ENCODE data around the gene CBR4. TPM values are rescaled to one million over a fixed set of nuclear protein-coding genes. Genes with fewer than 3 reads are reported as not detected.

Gene CBR4
- total RNA-seq, 4 donors from 2014 or later: 22.4 to 31.1 (median 26.2) TPM

DNA sequence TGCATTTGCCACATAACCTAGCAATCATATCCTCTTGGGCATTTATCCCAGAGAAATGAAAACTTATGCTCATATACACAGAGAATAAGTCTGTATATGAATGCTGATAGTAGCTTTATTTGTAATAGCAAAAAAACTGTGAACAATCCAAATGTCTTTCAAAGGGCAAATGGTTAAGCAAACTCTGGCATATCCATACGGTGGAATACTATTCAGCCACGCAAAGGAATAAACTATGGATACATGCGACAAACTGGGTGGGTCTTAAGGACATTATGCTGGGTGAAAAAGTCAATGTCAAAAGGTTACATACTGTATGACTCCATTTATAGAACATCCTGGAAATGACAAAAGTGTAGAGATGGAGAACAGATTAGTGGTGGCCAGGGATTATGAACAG is 17.6 kb upstream of the CBR4 start:
- TF ChIP-seq, protein P1, sequence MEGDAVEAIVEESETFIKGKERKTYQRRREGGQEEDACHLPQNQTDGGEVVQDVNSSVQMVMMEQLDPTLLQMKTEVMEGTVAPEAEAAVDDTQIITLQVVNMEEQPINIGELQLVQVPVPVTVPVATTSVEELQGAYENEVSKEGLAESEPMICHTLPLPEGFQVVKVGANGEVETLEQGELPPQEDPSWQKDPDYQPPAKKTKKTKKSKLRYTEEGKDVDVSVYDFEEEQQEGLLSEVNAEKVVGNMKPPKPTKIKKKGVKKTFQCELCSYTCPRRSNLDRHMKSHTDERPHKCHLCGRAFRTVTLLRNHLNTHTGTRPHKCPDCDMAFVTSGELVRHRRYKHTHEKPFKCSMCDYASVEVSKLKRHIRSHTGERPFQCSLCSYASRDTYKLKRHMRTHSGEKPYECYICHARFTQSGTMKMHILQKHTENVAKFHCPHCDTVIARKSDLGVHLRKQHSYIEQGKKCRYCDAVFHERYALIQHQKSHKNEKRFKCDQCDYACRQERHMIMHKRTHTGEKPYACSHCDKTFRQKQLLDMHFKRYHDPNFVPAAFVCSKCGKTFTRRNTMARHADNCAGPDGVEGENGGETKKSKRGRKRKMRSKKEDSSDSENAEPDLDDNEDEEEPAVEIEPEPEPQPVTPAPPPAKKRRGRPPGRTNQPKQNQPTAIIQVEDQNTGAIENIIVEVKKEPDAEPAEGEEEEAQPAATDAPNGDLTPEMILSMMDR (IDR thresholded peaks at IDR 0.05): no peak
- no peak for TF ChIP-seq POLR2AphosphoS5 (IDR thresholded peaks at IDR 0.05)
- no peak for TF ChIP-seq POLR2A (IDR thresholded peaks at IDR 0.05)
- no peak for TF ChIP-seq EP300 (IDR thresholded peaks at IDR 0.05; ENCODE audit: low read depth)
- Histone ChIP-seq H3K27me3 (no peaks in the 10 kb centered on the region), H3K9me3 (no peaks in the 10 kb centered on the region), H3K27ac (no peak overlapping the region), H3K36me3 (no peaks in the 10 kb centered on the region), H3K4me1 (no peaks in the 10 kb centered on the region), H3K4me3 (no peak overlapping the region)
- in situ Hi-C loops (cut with MboI; ENCODE audit: low pct_ligation_motif_present in 1 of 4, low pct_unique_long_range_greater_than_20kb in 1 of 4, low sequenced_read_pairs in 3 of 4): no loop called here
- no peak for DNase-seq
- WGBS, 2 donors (ENCODE audit: low coverage in 1 of 2): 95 to 100% methylated on average over 3 of the region's 3 CpGs
- intact Hi-C loops (cut with DNase I; ENCODE audit: low total_unique reads): no loop called here

DNA sequence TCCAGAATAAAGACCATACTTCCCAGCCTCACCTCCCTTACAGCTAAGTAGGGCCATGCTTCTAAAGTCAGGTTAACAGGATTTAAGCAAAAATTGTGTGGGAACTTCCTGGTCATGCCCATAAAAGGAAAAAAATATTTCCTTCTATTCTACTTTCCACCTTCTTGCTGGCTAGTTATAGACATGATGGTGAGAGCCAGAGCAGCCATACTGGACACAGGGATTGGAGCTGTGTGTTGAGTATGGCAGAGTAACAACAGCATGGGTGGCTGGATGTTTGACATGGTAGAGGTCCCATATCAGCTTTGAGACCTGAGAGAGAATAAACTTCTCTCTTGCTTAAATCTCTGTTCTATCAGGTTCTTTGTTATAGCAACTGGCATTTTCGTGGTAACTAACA is 15.1 kb upstream of the CBR4 start:
- Histone ChIP-seq H3K27ac (no peak overlapping the region), H3K36me3 (no peaks in the 10 kb centered on the region), H3K4me1 (no peaks in the 10 kb centered on the region), H3K27me3 (no peaks in the 10 kb centered on the region), H3K9me3 (no peaks in the 10 kb centered on the region), H3K4me3 (no peak overlapping the region)
- TF ChIP-seq POLR2AphosphoS5 (IDR thresholded peaks at IDR 0.05) (no peak), POLR2A (IDR thresholded peaks at IDR 0.05) (no peak), EP300 (IDR thresholded peaks at IDR 0.05; ENCODE audit: low read depth) (no peak)
- TF ChIP-seq, protein P1 (IDR thresholded peaks at IDR 0.05): no peak
- 93% methylated on average over 1 of the region's 1 CpG; no CpG with 5 or more reads in 1 of the 2 donors for WGBS, 2 donors (ENCODE audit: low coverage in 1 of 2)
- in situ Hi-C loops (cut with MboI; ENCODE audit: low pct_ligation_motif_present in 1 of 4, low pct_unique_long_range_greater_than_20kb in 1 of 4, low sequenced_read_pairs in 3 of 4) (no loop called here), intact Hi-C loops (cut with DNase I; ENCODE audit: low total_unique reads) (no loop called here)
- no peak for DNase-seq

DNA sequence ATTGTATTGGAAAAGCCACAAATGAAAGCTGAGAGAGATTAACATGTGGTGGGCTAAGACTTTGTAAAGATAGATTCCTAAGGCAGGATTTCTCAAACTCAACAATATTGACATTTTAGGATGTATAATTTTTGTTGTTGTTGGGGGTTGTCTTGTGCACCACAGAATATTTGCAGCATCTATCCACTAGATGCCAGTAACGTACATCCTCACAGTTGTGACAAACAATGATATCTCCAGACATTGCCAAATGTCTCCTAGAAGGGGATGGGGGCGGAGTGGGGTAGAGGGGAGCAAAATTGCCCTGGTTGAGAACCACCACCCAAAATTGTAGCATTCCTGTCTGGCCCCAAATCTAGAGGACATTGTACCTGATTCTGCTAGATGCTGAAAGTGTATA is 14.7 kb upstream of the CBR4 start:
- Histone ChIP-seq H3K4me1 (no peaks in the 10 kb centered on the region), H3K27ac (no peak overlapping the region), H3K4me3 (no peak overlapping the region), H3K9me3 (no peaks in the 10 kb centered on the region), H3K36me3 (no peaks in the 10 kb centered on the region), H3K27me3 (no peaks in the 10 kb centered on the region)
- TF ChIP-seq, protein P1 (IDR thresholded peaks at IDR 0.05): peak; percentile 44 to 57 (median 45)
- no peak for TF ChIP-seq EP300 (IDR thresholded peaks at IDR 0.05; ENCODE audit: low read depth)
- intact Hi-C loops (cut with DNase I; ENCODE audit: low total_unique reads) (no loop called here), in situ Hi-C loops (cut with MboI; ENCODE audit: low pct_ligation_motif_present in 1 of 4, low pct_unique_long_range_greater_than_20kb in 1 of 4, low sequenced_read_pairs in 3 of 4) (loop anchor here in 3 of 4 donors (25.0 kb wide), 1 partner anchor 463 kb away; no protein-coding TSS in a partner anchor)
- WGBS, 2 donors (ENCODE audit: low coverage in 1 of 2): 21 to 22% methylated on average over 2 of the region's 2 CpGs
- no peak for DNase-seq

DNA sequence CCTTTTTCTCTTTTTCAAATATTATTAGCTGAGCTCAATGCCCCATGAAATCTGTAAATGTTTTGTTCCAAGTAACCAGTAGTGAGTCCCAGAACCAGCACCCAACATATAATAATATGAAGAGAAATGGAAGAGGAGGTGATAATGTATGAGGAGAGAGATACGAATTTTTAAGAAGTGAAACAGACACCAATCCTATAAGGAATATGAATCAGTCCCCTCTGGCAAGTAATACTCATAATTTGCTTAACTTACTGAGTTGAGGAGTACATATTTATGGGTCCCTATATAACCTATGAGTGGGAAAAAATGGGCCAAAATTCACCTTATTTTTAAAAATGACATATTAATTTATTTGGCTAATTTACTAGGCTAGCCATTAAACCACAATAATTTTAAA is 8.4 kb upstream of the CBR4 start:
- DNase-seq: no peak
- Histone ChIP-seq H3K36me3 (no peaks in the 10 kb centered on the region), H3K27ac (no peak overlapping the region), H3K4me3 (no peak overlapping the region), H3K9me3 (no peaks in the 10 kb centered on the region), H3K4me1 (peaks cover 5 to 14% (median 13%) of the 10 kb centered on the region in 4 donors), H3K27me3 (no peaks in the 10 kb centered on the region)
- intact Hi-C loops (cut with DNase I; ENCODE audit: low total_unique reads) (no loop called here), in situ Hi-C loops (cut with MboI; ENCODE audit: low pct_ligation_motif_present in 1 of 4, low pct_unique_long_range_greater_than_20kb in 1 of 4, low sequenced_read_pairs in 3 of 4) (loop anchor here (10.0 to 25.0 kb wide), 2 partner anchors 466 to 469 kb away; no protein-coding TSS in a partner anchor)
- 87 to 94% methylated on average over 1 of the region's 1 CpG for WGBS, 2 donors (ENCODE audit: low coverage in 1 of 2)
- TF ChIP-seq, protein P1 (IDR thresholded peaks at IDR 0.05): no peak
- no peak for TF ChIP-seq EP300 (IDR thresholded peaks at IDR 0.05; ENCODE audit: low read depth)
- no peak for TF ChIP-seq POLR2A (IDR thresholded peaks at IDR 0.05)
- no peak for TF ChIP-seq POLR2AphosphoS5 (IDR thresholded peaks at IDR 0.05)

Data from transverse colon (tissue), 4 donors.